ENCODE measurements around the gene SLC13A3.

Gene SLC13A3

DNA sequence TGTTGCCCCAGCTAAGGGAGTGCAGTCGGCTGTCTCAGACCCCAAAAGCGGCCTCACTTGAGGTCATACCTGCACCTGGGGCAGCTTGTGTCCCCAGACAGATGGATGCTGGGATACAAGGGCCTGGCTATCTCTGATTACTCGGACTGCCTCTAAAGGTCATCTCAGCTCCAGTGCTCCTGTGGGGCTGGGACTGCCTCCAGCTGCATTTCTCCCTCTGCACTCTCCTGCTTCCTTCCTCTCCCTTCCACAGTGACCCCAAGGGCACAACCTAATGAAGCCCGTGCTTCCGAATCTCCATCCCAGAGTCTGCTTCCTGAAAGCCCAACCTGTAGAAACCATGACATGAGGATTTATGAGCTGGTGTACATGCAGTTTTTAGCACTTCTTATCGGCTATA, 78.0 kb downstream of the SLC13A3 start:
- no peak for DNase-seq

DNA sequence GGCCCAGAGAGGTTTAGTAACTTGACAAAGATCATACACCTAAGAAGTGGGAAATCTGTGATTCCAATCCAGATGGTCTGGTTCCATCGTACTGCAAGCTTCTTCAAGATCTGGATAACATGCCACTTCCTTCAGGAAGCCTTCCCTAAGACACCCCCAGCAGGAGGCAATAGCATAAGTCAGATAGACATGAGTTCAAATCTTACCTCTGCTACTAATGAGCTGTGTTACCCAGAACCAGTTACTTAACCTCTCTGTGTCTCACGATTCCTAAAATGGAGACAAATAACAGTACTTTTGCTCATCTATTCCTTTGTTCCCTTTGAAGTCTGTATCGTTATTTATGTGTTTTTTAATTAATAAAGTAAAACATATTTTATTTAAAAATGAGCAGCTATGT, 78.5 kb downstream of the SLC13A3 start:
- no peak for DNase-seq

DNA sequence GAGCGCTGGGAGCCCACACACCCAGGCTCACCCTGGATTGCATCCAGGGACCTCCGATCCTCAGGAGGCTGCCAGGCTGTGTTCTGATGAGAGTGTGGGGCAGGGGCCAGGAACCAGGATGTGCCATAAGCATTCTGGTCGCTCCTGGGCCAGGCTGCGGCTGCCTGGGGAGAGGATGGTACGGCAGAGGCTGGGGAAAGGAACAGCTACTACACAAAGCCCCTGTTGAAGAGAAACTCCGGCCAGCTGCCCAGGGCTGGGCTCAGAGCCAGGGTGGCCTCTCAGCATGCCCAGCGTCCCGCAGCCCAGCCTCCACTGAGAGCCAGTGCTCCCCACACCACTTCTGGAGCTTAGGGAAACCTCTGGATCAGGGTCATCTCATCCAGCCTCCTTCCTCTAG, 79.1 kb downstream of the SLC13A3 start:
- no peak for DNase-seq

DNA sequence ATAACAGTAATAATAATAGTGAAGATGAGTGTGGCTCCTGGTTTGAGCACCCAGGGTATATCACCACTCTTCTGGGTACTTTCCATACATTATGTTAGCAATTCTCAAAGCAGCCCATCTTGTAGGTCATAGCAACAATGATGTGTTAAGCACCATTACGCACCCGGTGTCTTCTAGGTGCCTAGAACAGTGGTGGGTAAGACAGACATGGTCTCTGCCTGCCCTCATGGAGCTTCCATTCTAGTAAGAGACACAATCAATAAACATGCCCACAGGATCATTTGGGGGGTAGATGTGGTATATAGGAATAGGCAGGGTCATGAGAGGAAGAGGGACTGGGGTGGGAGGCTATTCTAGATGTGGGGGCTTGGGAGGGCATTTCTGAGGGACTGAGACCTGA, 79.8 kb downstream of the SLC13A3 start:
- DNase-seq, result no peak

DNA sequence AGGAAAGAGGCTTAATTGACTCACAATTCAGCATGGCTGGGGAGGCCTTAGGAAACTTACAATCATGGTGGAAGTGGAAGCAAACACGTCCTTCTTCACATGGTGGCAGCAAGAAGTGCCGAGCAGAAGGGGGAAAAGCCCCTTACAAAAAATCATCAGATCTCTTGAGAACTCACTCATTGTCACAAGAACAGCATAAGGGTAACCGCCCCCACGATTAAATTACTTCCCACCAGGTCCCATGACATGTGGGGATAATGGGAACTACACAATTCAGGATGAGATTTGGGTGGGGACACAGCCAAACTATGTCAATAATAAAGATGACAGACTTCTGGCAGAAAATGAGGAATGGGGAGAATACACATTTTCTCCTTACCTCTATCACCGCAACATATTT, 80.3 kb downstream of the SLC13A3 start:
- no peak for DNase-seq

DNA sequence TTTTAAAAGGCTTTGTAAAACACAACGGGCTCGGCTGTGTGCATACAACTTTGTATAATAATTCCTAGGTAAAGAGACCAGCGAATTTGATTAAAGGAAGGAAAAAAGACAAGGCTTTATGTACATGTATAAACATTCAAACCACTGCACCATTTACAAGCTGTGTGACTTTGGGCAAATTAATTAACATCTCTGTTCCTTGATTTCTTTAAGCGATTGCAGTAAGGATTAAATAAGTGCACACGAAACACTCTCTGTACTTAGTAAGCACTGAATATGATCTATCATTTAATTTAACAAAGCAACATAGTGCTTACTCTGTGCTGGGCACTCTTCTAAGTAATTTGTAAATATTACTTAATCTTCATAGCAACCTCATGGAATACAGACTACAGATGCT, 81.3 kb downstream of the SLC13A3 start:
- DNase-seq, result no peak

DNA sequence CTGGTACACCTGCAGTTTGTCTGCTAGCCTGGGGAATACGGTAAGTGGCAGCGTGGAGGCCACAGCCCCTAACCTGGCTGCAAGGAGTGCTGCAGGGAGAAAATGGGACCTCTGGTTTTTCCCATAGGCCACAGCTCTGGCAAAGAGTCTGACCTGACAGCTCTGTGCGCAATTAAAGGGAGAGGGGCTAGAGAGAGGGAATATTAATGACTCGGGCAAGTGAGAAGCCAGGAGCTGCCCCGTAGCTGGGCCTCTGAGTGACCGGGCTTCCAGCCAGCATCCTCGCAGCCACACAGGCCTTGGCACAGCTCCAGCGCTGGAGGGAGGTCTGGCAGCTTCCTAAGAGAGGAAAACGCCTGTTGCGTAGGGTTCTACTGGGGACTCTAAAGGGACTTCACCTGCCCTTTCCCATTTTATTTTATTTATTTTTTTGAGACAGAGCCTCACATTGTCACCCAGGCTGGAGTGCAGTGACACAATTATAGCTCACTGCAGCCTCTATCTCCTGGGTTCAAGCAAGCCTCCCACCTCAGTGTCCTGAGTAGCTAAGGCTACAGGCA, 82.6 kb downstream of the SLC13A3 start:
- DNase-seq, result peak; percentile 84

DNA sequence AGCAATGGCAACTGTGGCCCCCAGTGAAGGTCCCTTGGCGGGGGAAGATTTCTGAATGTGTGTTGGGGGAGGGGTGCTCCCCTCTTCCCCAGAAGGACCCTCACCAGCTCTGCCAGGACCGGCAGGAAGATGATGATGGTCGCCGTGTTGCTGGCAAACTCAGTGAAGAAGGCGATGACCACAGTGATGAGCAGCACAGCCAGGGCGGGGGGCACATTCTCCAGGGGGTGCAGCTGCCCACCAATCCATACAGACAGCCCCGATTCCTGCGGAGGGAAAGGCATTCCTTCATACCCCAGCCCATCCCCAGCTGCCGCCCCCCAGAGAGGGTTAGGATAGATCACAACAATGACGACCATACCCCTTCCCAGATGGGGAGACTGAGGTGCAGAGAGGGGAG, 85.1 kb downstream of the SLC13A3 start:
- no peak for DNase-seq

DNA sequence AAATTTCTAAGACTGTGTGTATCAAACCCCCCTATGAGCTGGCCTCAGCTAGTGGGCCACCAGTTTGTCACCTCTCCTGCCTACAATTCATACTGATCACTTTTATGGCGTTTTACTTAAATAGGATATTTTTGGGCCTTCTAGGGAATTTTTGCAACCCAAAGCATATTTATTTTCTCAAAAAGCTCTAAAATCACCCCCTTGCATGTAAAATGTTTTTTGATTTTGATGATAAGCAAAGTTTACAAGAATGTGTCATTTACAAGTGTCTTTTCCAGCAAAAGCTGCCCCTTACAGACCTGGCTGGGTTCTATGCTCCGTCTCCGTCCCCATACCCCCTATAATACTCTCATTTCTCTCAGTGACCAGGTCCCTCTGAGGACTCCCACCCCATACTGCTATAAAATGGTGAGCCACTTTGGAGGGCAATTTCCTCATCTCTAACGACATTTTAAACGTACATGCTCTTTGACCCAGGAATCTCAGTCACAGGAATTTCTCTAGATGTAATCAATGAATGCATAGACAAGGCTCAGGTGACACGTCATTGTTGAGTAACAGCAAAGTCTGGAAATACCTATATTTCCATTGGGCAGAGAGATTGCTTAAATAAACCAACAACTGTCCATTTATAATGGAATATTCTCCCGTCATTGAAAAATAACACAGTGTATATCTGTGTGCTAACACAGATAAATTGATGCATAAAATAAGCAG, 86.9 kb downstream of the SLC13A3 start:
- no peak for DNase-seq

DNA sequence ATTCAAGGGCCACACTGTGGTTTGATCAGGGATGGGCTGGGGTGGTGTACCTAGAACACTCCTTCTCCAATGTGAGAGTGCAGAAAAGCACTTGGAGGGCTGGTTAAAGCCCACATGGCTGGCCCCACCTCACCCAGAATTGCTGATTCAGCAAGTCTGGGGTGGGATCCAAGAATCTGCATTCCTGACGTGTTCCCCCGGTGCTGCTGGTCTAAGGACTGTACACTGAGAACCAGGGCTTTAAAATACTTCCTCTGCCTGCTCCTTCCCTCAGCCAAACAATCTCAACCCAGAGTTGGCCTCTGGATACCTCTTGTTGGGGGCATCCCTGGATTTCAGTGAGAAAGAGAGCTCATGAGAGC, 87.4 kb downstream of the SLC13A3 start:
- DNase-seq, result no peak

DNA sequence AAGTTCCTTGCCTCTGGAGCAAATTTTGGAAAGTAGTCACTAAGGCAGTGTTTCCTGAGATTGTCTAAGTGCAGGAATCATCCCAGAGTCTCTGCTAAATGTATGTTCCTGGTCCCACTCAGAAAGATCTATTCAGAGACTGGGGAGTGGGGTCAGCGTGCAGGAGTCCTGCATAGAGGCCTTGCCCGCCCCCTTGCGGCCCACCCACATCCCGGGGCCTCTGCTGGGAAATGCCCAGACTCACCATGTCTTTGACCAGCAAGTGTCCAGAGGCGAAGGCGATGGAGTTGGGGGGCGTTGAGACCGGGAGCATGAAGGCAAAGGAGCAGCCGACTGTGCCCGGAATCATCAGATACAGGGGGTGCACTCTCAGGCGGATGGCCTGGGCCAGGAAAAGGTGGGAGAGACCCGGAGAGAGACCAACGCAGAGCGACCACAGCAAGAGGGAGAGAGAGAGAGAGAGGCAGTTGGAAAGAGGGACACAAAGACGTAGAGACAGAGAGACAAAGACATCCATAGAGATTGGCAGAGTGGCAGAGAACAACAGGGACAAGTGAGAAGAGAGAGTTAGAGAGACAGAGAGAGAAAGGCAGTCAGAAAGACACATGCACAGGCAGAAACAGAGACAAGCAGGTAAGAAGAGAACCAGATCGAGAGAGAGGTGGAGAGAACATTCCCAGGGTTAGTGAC, 87.9 kb downstream of the SLC13A3 start:
- DNase-seq, result no peak

DNA sequence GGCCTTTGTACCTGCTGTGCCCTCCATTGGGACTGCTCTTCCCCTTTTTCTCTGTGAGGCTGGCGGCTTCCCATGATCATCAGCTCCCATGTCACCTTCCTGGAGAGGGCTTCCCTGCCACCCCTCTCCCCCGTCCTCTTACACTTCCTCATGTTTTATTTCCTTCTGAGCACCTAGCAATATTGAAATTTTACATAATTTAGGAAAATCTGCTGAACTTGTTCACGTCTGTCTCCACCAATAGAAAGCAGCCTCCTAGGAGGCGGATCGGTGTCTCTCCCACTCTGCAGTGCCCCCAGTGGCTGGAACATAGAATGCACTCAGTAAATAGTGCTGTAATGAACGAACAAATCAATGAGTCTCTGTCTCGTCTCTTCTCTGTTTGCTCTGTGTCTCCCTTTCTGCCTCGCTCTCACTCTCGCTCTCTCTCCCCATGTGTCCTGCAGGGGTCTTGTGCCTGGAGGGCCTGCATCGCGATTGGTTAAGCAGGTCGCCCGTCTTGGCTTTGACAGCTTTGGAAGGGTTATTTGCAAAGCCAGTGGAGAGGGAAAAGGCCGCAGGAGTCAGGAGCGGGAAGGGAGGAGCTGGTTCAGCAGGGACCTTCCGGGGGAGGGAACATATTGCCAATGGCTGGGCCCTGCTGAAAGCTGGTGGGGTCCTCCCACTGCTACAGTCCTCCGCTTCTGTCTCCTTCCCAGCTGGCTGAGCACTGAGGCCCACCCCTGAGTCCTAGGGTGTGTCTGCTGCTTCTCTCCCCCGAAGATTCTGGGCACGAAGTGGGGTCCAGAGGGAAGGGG, 88.7 kb downstream of the SLC13A3 start:
- no peak for DNase-seq

DNA sequence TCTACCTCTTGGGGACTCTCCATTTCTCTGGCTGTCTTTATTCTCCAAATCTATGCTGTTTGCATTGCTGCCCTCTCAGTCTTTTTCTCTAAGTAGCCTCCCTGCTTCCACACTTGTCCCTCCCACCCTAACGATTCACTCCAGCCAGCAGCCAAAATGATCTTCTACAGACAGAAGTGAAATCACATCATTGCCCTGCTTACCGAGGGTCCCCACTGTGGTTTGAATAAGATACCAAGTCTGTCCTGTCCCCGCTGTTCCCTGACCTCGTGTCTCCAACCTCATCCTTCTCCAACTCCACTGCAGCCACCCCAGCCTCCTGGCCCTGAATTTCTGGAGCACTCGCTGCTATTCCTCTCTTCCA, 89.3 kb downstream of the SLC13A3 start:
- no peak for DNase-seq

DNA sequence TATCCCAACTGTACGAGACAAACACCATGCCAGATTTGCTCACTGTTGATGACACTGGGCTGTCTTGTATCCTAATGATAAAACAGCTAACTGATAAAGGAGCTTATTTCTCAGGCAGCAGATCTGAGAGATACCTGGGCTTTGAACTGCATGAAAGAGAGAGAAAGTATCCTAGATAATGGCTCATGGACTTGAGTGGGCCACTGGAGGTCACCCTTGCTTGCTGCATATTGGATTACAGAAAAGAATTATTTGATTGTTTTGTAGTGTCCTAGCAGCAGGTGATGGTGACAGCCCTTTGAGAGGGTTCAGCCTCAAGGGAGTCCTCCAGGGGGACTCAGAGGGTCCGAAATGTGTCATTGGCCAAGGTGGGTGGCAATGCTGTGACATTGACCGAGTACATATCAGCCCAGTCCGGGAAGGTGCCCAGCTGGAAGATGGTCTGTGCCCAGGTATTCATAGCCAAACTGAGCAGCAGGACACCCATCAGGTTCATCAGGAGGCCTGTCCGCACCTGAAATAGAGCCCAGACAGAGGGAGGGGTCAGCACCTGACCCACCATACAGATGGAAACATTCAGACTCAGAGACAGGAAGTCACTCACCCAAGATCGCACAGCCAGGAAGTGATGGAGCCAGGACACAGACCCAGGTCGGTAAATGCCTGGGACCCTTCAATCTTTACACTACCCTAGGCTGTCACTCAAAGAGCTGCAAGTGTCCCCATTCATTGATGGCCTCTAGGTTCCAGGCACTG, 91.4 kb downstream of the SLC13A3 start:
- DNase-seq, result no peak

DNA sequence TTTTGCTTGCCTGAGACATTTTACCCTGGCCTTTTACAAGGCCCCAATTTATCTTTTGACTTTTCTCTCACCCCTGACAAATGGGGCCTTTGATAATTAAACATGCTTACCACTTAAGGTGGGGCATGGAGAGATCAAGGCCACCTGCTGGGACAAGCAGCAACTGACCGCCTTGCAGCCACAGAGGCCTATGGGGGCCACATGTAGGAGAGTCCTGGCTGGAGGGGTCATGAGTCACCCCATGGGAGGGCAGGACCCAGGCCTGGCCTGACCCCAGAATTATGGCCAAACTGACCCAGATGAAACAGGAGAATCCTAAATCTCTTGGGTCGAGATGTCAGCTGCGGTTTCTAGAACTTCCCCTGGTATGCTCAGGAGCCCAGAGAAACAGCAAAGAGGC, 92.3 kb downstream of the SLC13A3 start:
- no peak for DNase-seq

DNA sequence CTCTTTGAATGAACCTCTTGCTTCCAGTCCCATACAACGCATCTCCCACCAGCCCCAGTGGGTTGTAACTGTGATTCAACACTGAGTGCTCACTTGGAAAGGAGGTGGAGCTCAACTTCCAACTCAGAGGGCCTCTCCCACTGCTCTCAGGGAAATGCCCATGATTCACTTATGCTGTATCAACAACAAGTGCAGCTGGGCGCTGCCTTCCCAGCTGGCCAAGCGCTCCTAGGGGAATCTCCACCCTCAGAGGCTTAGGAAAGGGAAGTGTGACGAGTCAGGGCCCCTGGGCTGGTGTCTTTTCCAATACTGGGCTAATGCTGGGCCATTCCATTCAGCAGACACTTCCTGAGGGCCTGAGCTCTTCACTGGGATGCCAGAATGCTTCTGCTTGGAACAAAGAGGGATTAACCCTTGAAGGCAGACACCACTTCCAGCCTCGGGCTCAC, 92.7 kb downstream of the SLC13A3 start:
- no peak for DNase-seq

DNA sequence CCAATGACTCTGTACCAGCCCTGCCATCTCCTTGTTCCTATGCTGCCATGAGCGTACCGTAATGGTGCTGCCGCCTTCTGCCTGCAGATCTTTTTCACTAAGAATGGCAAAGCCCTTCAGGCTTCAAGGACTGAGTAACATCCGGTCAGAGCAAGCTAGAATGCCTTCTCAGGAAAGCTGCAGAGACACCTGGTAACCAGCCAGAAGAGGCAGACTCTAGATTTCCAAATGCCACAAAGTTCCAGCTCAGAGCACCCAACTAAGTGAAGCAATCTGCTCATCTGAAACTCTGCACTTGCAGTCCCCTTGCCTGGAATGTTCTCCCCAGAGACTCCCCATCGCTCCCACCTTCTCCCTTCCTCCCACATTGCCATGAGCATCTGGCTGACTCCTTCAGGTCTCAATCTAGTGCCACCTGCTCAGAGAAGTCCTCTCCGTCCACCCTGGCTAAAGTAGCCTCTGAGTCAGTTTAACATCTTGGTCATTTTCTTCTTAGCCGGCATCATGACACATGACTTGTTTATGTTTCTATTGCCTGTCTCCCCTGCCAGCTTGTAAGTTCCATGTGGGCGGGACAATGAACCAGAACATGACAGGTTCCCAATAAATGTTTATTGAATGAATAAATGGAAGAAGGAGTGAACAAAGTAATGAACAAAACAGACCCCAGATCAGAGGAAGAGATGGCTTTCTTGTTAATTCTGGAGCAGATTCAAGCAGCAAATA, 93.9 kb downstream of the SLC13A3 start:
- DNase-seq, result no peak

DNA sequence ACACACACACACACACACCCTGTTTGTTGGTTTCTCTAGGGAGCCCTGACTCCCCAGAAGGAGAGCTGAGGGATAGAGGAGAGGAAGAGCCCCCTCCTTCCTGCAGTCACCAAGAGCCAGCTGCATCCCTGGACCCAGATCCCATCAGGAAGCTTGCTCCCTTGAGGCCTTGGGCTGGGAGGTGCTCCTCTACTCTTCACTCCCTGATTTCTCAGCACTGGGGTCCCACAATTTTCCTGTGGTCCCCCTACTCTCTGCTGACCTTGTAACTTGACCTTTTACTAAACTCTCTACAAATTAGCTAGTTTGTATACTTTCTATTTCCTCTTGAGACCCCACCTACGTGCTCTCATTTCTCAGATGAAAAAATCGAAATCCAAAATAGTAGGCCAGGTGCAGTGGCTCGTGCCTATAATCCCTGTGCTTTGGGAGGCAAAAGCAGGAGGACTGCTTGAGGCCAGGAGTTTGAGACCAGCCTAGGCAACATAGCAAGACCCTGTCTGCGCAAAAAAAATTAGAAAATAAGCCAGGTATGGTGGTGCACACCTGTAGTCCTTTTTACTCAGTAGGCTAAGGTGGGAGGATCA, 95.8 kb downstream of the SLC13A3 start:
- DNase-seq, result no peak

DNA sequence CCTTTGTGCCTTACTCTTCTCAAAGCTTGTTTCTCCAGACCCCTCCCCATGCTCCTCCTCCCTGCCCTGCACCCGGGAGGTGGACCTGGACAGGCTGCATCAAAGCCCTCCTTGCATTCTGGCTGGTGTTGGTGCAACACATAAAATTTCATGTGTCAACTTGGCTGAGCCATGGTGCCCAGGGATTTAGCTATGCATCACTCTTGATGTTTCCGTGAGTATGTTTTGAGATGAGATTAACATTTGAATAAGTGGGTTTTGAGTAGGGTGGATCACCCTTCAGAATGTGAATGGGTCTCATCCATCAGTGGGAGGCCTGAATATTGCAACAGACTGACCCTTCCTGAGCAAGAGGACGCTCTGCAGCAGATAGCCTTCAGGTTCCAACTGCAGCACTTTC, 96.4 kb downstream of the SLC13A3 start:
- no peak for DNase-seq

DNA sequence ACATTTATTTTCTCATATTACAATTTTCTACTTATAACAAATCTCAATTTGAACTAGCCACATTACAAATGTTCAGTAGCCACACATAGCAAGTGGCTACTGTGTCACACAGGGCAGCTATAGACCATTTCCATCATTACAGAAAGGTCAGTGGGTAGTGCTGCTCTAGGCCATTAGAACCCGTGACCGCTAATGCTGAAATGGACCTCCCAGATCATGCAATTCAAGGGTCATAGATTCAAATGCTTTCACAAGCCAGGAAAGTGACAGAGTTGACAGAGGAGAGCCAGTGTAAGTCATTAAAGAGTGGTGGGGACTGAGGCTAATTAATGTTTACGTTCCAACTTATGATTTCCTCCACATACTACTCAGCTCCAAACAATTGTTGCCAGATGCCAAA, 97.3 kb downstream of the SLC13A3 start:
- DNase-seq, result no peak

DNA sequence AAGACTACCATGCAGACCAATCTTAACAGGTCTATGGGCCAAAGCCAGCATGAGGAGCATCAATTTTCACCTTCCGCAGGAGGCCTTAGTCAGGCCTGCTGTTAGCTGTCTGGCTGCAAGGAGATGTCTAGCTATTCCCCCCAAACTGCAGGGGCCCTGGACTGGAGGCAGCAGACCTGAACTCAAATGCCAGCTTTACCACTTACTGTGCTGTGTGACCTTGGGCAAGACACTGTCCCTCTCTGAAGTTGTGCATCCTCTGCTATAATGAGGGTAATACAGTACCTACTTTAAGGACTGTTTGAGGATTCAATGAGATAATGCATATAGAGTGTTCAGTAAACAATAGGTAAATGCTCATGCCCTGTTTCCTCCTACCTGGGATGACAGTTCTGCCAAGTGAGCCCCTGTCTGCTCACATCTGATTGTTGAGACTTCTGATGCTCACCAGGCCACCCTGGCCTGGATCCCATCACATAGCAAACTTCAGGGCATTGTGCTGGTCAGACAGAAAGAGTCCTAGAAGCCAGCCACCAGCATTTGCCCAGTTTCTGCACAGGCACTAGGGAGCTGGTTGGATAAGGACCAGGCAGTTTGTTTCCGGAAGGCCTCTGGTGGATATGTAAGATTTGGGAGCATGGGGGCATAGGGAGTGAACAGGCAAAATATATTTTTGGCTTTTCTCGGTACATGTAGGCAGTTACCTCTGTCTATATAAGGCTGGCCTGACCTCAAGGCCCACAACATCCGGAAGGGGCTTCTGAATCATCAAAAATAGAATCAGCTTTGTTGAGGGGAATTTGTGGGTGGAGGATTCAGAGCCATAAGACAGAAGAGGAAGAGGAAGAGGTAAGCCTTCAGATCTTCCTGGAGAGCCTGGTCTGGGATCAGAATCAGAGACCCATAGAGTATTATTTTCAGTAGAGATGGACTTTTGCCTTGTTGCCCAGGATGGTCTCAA, 98.5 kb downstream of the SLC13A3 start:
- no peak for DNase-seq
